Osteoblast (primary cell): Measurements from ENCODE around the gene NLGN1. TPM values are rescaled to one million over a fixed set of nuclear protein-coding genes. Genes with fewer than 3 reads are reported as not detected.
"Not testable (repeated sequence)": the region's sequence is repeated elsewhere in the genome, so short reads cannot be mapped to it uniquely, and the experiment has no call there.

Source experiments
- DNase-seq: peaks from one replicate; pipeline ENCODE4 v3.0.0; 2011; ENCODE audit warnings: low spot score, mixed read lengths; ENCODE audit not compliant: insufficient read length; ENCODE audit errors: missing footprints
- H2AFZ ChIP-seq: 2 replicates; pipeline ENCODE4 v1.6.0; 2011; ENCODE audit warnings: mild to moderate bottlenecking, low read length
- H3K27ac ChIP-seq: 2 replicates; pipeline ENCODE4 v1.5.1; 2011; ENCODE audit warnings: mild to moderate bottlenecking, low read depth, low read length, moderate library complexity
- H3K27me3 ChIP-seq: 2 replicates; pipeline ENCODE4 v1.6.0; 2012; ENCODE audit warnings: mild to moderate bottlenecking, control low read depth, inconsistent platforms, low read length, moderate library complexity; ENCODE audit not compliant: insufficient read depth
- H3K36me3 ChIP-seq: 2 replicates; pipeline ENCODE4 v1.5.1; 2011; ENCODE audit warnings: mild to moderate bottlenecking, low read length, control low read depth, moderate library complexity; ENCODE audit not compliant: insufficient read depth
- H3K4me1 ChIP-seq: 2 replicates; pipeline ENCODE4 v1.5.1; 2011; ENCODE audit warnings: mild to moderate bottlenecking, low read length, control low read depth, moderate library complexity; ENCODE audit not compliant: insufficient read depth
- H3K4me2 ChIP-seq: 2 replicates; pipeline ENCODE4 v1.6.0; 2011; ENCODE audit warnings: mild to moderate bottlenecking, low read length; ENCODE audit not compliant: insufficient read depth
- H3K4me3 ChIP-seq: fragments of 200-600 bp; sonication (generic); 3 replicates; pipeline ENCODE4 v1.5.1; 2012; ENCODE audit warnings: mild to moderate bottlenecking, low read length, inconsistent platforms; ENCODE audit not compliant: insufficient read depth
- H3K79me2 ChIP-seq: 2 replicates; pipeline ENCODE4 v1.6.0; 2012; ENCODE audit warnings: mild to moderate bottlenecking, low read length, control low read depth, inconsistent platforms; ENCODE audit not compliant: insufficient read depth
- H3K9me3 ChIP-seq: 2 replicates; pipeline ENCODE4 v1.5.1; 2011; ENCODE audit warnings: low read depth, low read length, control low read depth
- H4K20me1 ChIP-seq: 2 replicates; pipeline ENCODE4 v1.6.0; 2012; ENCODE audit warnings: mild to moderate bottlenecking, low read length, control low read depth; ENCODE audit not compliant: insufficient read depth
- total RNA-seq: library from RNA; depleted of rRNA; stranded (reverse); fragments of >200 nt; gene quantifications from 2 replicates; pipeline ENCODE4 v1.2.3, GENCODE V29; 2012
- TF ChIP-seq, protein P1 (sequence below): IDR thresholded peaks from 2 replicates; pipeline ENCODE4 v1.5.1; 2011; ENCODE audit warnings: mild to moderate bottlenecking, low read depth, low read length, moderate library complexity; ENCODE audit errors: extremely low read depth

The NLGN1 gene
- total RNA-seq, 1 donor, result 9.0 TPM

GRCh38 chr3:173371848-173372487, 25.6 kb upstream of the NLGN1 start:
- no peaks in the 10 kb centered on the region for H4K20me1 ChIP-seq
- no peak for DNase-seq
- TF ChIP-seq, protein P1, sequence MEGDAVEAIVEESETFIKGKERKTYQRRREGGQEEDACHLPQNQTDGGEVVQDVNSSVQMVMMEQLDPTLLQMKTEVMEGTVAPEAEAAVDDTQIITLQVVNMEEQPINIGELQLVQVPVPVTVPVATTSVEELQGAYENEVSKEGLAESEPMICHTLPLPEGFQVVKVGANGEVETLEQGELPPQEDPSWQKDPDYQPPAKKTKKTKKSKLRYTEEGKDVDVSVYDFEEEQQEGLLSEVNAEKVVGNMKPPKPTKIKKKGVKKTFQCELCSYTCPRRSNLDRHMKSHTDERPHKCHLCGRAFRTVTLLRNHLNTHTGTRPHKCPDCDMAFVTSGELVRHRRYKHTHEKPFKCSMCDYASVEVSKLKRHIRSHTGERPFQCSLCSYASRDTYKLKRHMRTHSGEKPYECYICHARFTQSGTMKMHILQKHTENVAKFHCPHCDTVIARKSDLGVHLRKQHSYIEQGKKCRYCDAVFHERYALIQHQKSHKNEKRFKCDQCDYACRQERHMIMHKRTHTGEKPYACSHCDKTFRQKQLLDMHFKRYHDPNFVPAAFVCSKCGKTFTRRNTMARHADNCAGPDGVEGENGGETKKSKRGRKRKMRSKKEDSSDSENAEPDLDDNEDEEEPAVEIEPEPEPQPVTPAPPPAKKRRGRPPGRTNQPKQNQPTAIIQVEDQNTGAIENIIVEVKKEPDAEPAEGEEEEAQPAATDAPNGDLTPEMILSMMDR, result peak; percentile 62
- H3K4me1 ChIP-seq, result no peaks in the 10 kb centered on the region
- H3K27me3 ChIP-seq, result no peaks in the 10 kb centered on the region
- H3K79me2 ChIP-seq, result no peaks in the 10 kb centered on the region
- H3K4me3 ChIP-seq, result no peak overlapping the region
- H2AFZ ChIP-seq, result no peak overlapping the region
- no peaks in the 10 kb centered on the region for H3K9me3 ChIP-seq
- no peak overlapping the region for H3K4me2 ChIP-seq
- no peaks in the 10 kb centered on the region for H3K36me3 ChIP-seq
- H3K27ac ChIP-seq, result no peak overlapping the region

GRCh38 chr3:173380681-173381080, 16.9 kb upstream of the NLGN1 start:
- H3K4me1 ChIP-seq, result no peaks in the 10 kb centered on the region
- no peaks in the 10 kb centered on the region for H3K36me3 ChIP-seq
- H4K20me1 ChIP-seq, result no peaks in the 10 kb centered on the region
- H3K4me2 ChIP-seq, result no peak overlapping the region
- H2AFZ ChIP-seq, result no peak overlapping the region
- H3K27me3 ChIP-seq, result no peaks in the 10 kb centered on the region
- TF ChIP-seq, protein P1, result no peak
- H3K9me3 ChIP-seq, result no peaks in the 10 kb centered on the region
- no peak overlapping the region for H3K27ac ChIP-seq
- H3K4me3 ChIP-seq, result no peak overlapping the region
- DNase-seq, result no peak
- H3K79me2 ChIP-seq, result no peaks in the 10 kb centered on the region

DNA sequence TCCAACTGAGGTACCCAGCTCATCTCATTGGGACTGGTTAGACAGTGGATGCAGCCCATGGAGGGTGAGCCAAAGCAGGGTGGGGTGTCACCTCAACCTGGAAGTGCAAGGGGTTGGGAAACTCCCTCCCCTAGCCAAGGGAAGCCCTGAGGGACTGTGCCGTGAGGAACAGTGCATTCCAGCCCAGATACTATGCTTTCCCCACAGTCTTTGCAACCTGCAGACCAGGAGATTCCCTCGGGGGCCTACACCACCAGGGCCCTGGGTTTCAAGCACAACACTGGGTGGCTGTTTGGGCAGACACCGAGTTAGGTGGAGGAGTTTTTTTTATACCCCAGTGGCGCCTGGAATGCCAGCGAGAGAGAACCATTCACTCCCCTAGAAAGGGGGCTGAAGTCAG, 15.6 kb upstream of the NLGN1 start:
- H3K4me2 ChIP-seq, H2AFZ ChIP-seq, H3K4me1 ChIP-seq, DNase-seq, H3K27ac ChIP-seq, H3K27me3 ChIP-seq, H3K79me2 ChIP-seq, H4K20me1 ChIP-seq, H3K9me3 ChIP-seq, H3K4me3 ChIP-seq, H3K36me3 ChIP-seq: not testable (repeated sequence)

GRCh38 chr3:173395073-173395411, 2.5 kb upstream of the NLGN1 start:
- H3K4me3 ChIP-seq, result peak overlapping the region; percentile 79
- peak overlapping the region; percentile 85 for H3K4me2 ChIP-seq
- no peak for DNase-seq
- no peaks in the 10 kb centered on the region for H3K36me3 ChIP-seq
- no peaks in the 10 kb centered on the region for H3K9me3 ChIP-seq
- peaks cover 17% of the 10 kb centered on the region for H3K4me1 ChIP-seq
- no peaks in the 10 kb centered on the region for H3K27me3 ChIP-seq
- no peaks in the 10 kb centered on the region for H4K20me1 ChIP-seq
- TF ChIP-seq, protein P1, result no peak
- peak overlapping the region; percentile 51 for H3K27ac ChIP-seq
- no peaks in the 10 kb centered on the region for H3K79me2 ChIP-seq
- peak overlapping the region; percentile 83 for H2AFZ ChIP-seq
